PC-9 (cell line): ENCODE measurements around the gene UGGT2.

Source experiments
- CTCF ChIP-seq: fragments of 200-600 bp; sonication (generic); conservative IDR thresholded peaks from 2 replicates; pipeline ENCODE4 v1.6.1; 2017; ENCODE audit warnings: mixed run types, antibody characterized with exemption, mild to moderate bottlenecking, moderate library complexity
- EZH2 ChIP-seq: fragments of 200-600 bp; sonication (generic); IDR thresholded peaks from 2 replicates; pipeline ENCODE4 v1.8.0; 2017; ENCODE audit warnings: antibody characterized with exemption, low read depth

- TF ChIP-seq CTCF (no peak), EZH2 (no peak)
Observed at GRCh38 chr13:95809429-95809828, 243.8 kb downstream of the UGGT2 start.
